Stimulated activated CD8-positive, alpha-beta memory T cell treated with anti-CD3 and anti-CD28 coated beads, Interleukin-15, amount 100 ng/mL, for 1 hour (primary cell): ENCODE results near the gene MEN1.
"Not testable (repeated sequence)": the region's sequence is repeated elsewhere in the genome, so short reads cannot be mapped to it uniquely, and the experiment has no call there.

Experiments
- DNase-seq: peaks from one replicate; pipeline ENCODE4 v3.0.0-alpha.2; 2020; ENCODE audit warnings: low read depth

Gene MEN1

GRCh38 chr11:64832467-64833197 lies 22.3 kb upstream of the MEN1 start:
- no peak for DNase-seq

- DNase-seq: no peak
Observed at GRCh38 chr11:64831411-64831891, 21.1 kb upstream of the MEN1 start.

GRCh38 chr11:64829536-64830251 lies 19.3 kb upstream of the MEN1 start:
- DNase-seq: no peak

DNA sequence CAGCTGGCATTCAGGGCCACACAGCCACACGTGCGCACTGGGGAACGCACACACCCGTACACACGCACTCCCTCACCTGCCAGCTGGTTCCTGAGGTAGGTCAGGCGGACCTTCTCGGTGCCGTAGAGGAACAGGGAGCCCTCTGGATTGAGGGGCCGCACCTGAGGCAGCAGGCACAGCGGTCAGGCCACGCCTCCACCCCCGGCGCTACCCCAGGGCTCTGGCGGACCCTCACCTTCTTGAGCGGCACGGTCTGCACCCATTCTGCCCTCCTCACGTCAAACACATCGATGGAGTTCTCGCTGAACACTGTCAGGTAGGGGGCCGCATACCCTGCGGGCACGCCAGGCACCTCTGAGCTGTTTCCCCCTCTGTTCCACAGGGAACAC lies 17.1 kb upstream of the MEN1 start:
- no peak for DNase-seq

- DNase-seq: no peak
Observed at GRCh38 chr11:64826578-64827450, 16.5 kb upstream of the MEN1 start.

DNA sequence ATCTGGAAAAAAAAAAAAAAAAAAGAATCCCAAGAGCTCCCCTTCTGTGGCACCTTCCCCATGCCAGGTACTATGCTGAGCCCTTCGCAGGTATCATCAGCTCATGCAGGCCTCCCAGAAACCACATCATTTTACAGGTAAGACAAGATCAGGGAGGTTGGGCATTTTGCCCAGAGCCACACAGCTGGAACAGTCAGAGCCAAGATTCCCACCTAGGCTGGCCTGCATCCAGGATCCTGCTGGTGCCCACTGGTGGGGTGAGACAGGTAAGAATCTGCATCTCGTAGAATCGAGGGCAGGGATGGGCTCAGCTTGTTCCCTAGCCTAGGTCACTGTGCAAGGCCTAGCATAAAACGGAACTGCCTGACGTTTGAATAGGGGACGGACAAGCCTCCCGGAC lies 15.7 kb upstream of the MEN1 start:
- DNase-seq: no peak

DNA sequence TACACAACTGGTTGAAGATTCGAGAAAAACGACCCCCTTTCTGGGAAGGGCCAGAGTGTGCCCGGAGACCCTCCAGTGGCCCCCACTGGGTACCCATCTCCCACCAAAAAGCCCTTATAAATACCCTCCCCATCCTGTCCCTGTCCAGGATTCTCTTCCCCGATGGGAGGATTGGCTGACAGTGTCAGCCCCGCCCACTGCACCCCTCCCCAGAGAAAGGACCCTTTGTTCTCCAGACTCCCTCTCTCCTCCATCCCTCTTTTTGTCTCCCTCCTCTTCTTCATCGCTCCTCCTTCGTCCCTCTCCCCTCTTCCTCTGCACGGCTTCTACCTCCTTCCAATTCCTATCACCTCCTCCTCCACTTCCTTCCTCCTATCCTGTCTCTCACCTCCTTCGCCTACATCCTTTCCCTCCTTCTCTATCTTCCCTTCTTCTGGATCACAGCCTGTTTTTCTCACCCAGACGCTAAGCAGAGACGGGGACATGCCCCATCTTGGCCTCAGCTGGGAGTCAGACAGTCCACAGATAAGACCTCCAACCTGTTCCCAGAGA lies 13.3 kb upstream of the MEN1 start:
- DNase-seq: no peak

GRCh38 chr11:64817476-64817875 lies 7.1 kb upstream of the MEN1 start:
- DNase-seq: no peak

- DNase-seq: not testable (repeated sequence)
Observed at GRCh38 chr11:64815433-64815832, 5.1 kb upstream of the MEN1 start.

- DNase-seq: no peak
Observed at GRCh38 chr11:64814712-64815187, 4.4 kb upstream of the MEN1 start.

DNA sequence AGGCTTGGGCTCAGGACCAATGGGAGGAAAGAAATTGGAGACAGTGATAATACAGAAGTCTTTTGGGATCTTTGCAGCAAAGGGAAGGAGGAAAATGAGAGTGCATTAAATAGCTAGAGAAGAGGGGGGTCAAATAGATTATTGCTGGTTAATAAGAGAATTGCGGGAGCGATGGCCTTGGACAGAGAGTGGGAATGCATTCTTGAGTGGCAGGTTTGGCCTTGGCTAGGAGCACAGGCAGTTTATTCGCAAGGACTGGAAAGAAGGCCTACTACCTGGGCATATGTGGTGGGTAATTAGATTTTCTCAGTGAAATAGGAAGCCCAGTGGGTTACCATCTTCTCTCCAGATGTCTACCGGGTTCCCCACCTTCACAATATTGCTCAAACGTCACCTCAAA lies 3.5 kb upstream of the MEN1 start:
- DNase-seq: no peak

DNA sequence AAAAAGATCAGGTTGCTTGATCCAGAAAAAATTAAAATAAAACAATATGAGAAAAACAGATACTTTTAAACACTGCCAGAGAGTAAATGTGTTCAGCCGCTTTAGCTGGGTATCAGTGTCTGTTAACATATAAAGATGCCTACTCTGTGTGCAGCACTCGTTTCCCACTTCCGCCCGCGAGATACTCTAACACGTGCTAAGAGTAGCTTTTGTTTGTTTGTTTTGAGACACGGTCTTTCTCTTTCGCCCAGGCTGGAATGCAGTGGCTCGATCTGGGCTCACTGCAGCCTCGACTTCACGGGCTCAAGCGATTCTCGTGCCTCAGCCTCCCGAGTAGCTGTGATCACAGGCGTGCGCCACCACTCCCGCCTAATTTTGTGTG lies 531 bp upstream of the MEN1 start:
- DNase-seq: no peak

DNA sequence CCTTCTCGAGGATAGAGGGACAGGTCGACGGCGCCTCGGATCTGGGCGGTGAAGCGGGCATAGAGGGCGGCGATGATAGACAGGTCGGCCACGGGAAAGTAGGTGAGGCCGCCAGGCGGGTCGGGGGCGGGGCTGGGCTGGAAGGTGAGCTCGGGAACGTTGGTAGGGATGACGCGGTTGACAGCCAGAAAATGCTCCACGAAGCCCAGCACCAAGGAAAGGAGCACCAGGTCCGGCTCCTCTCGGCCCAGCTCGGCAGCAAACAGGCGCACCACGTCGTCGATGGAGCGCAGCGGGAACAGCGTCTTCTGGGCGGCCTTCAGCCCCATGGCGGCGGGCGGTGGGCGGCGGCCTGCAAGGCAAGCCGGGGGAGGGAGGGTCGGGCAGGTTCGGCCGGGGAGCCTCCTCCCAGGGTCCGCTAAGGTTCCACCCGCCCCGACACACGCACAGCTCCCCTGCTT lies 540 bp downstream of the MEN1 start:
- no peak for DNase-seq

DNA sequence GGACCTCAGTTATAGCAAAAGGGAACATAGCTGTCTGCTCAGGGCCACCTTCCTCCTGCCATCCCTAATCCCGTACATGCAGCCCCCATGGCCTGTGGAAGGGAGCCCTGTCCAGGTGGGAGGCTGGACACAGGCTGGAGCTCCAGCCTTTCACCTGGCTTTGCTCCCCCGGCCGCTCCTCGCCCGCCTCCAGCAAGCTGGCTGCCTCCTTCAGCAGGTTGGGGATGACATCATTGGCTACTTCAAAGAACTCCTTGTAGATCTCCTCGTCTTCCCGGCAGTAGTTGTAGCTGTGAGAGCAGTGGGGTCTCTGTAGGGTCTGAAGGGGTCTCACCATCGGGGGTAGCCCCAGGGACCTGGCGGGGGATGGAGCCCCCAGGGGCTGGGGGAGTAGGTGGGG lies 4.9 kb downstream of the MEN1 start:
- no peak for DNase-seq

DNA sequence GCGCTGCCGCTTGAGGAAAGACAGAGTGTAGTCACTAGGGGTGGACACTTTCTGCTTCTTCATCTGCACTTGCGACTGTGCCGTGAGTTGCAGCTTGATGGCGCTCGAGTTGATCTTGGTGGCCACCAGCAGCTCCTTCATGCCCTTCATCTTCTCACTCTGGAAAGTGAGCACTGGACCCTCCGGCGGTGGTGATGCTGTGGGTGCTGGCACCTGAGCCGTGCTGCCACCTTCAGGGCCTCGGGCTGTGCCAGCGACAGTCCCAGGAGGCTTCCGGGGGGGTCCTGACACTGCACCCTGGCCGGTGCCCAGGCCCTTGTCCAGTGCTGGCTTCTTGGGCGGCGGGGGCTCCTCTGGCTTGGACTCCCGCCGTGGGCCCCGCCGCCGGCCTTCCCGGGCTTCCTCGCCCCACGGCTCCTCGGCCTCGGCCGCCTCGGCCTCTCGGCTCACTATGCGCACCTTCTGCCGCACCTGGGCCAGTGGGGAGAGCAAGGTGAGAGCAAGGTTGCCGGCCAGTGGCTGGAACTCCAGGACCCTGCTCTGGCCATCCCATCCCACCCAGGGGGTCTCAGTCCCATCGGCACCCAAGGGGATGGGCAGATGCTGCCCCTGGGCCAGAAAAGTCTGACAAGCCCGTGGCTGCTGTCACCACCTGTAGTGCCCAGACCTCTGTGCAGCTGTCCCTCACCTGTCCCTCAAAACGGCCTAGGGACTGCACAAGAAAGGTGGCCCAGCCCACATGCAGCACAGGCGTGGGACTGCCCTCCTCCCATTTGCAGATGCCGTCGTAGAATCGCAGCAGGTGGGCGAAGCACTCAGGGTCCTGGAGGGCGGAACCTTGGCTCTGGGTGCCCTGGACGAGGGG lies 5.8 kb downstream of the MEN1 start:
- no peak for DNase-seq

DNA sequence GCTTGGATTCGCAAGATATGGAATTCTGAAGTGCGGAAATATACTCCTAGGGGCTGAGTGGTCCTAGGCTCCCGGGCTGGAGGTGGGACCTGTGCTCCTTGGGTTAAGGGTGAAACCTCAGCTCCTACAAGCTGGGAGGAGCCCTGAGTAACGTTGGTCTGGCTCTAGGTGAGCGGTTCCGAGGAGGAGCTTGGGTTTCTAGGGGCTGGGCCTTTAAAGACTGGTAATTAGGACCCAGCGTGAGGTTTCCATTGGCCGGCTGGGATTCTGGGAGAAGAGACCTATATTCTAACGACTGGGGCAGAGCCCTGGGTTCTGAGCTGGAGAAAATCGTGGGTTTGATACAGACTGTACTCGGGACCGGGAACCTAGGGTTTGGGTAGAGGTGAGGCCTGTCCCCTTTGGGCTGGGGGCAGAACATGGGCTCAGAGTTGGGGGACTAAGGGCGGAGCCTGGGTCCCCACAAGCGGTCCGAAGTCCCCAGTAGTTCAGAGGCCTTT lies 6.5 kb downstream of the MEN1 start:
- DNase-seq: no peak

DNA sequence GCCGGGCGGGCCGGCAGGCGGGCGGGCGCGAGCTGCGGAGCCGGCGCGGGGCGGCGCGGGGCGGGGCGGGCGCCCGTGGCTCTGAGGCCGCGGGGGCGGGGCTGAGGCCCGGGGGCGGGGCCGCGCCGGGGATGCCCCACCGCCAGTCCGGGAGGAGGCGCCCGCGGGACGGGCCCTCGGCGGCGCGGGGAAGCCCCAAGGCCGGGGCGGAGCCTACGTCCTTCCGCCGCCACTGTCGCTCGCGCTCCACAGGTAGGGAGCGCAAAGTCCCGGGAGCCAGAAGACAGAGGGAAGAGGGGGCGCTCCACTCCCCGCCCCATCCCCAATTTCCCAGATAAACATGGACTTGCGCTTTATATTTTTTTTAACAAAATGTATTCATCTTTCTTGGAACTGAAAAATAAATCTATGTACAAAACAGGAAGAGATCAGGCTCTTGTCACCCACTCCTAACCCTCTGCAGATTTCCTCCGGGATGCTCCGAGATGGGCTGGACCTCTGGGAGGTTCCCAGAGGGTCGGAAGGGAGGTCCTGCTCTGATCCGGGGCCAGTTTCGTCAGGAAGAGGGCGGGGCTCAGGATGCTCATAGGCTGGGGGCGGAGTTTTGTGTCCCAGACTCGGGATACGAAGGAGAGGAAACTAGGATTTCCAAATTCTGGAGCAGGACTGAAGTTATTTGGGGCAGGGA lies 7.0 kb downstream of the MEN1 start, which contains the start of gene MAP4K2:
Gene MAP4K2, minus strand, starts transcription at position 57 of the 688 bp plus-strand sequence. CDS start 65 bp downstream, outside the sequence.
- DNase-seq: peak; percentile 57

- DNase-seq: no peak
Observed at GRCh38 chr11:64802370-64803157, 7.8 kb downstream of the MEN1 start.
